RWPE2 (cell line): Measurements from ENCODE around the gene TCF23.

Experiments used
- ATAC-seq: fragments of 200-7000 bp; cut with Tn5 transposase; 3 replicates; pipeline ENCODE4 v1.9.1; 2021; ENCODE audit warnings: low read depth
- DNase-seq: peaks from one replicate; pipeline ENCODE4 v3.0.0-alpha.2; 2020; ENCODE audit warnings: low spot score
- H3K27ac ChIP-seq: fragments of 450-650 bp; 2 replicates; pipeline ENCODE4 v1.5.1; 2017; ENCODE audit warnings: mild to moderate bottlenecking; ENCODE audit not compliant: poor library complexity, severe bottlenecking
- H3K27me3 ChIP-seq: fragments of 250-450 bp; sonication (Bioruptor Pico); 2 replicates; pipeline ENCODE4 v1.5.1; 2021; ENCODE audit warnings: mild to moderate bottlenecking, moderate library complexity; ENCODE audit not compliant: insufficient read depth, poor library complexity, severe bottlenecking
- H3K36me3 ChIP-seq: fragments of 250-450 bp; sonication (Bioruptor Pico); 2 replicates; pipeline ENCODE4 v1.5.1; 2020; ENCODE audit warnings: low read depth, mild to moderate bottlenecking, moderate library complexity
- H3K4me1 ChIP-seq: fragments of 250-450 bp; sonication (Bioruptor Pico); 2 replicates; pipeline ENCODE4 v1.5.1; 2021; ENCODE audit warnings: mild to moderate bottlenecking, moderate library complexity; ENCODE audit not compliant: insufficient read depth, poor library complexity, severe bottlenecking
- H3K4me3 ChIP-seq: fragments of 250-450 bp; sonication (Bioruptor Pico); 2 replicates; pipeline ENCODE4 v1.5.1; 2021; ENCODE audit warnings: mild to moderate bottlenecking, moderate library complexity; ENCODE audit not compliant: severe bottlenecking
- H3K9me3 ChIP-seq: fragments of 250-450 bp; sonication (Bioruptor Pico); 2 replicates; pipeline ENCODE4 v1.5.1; 2021; ENCODE audit warnings: mild to moderate bottlenecking, moderate library complexity; ENCODE audit not compliant: severe bottlenecking
- TF ChIP-seq, protein P1 (sequence below): fragments of 450-650 bp; IDR thresholded peaks from one replicate; pipeline ENCODE4 v1.5.1; 2017; ENCODE audit warnings: mild to moderate bottlenecking, moderate library complexity; ENCODE audit not compliant: poor library complexity, severe bottlenecking

TCF23 gene

DNA sequence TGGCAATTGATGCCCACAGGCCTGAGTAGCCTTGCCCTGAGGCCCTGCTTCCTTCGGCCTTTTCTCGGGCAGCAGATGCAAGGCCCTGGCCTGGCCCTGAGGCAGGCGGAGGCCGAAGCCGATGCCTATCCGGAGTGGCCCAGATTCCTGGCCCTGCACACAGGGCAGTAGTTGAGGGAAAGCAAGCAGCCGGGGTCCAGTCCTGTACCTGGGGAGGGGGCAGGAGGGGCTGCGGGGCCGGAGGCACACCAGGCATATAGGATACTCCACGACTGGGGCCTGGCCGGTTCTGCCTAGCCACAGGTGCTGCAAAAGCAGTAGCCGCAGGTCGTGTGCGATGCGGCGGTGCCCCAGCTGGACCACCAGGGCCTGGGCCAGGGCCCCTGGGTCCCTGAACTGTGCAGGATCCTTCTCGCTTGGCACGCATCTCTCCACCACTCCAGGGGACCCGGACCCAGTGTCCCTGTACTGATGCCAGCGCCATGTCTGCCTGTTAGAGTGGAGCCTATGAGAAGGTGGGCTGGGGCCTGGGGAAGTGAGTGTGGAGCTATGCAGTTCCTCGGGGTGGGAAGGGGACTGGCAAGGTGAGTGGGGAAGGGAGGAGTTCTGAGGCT is 11.4 kb upstream of the TCF23 start:
- Histone ChIP-seq H3K36me3 (peaks cover 10% of the 10 kb centered on the region), H3K9me3 (no peaks in the 10 kb centered on the region), H3K27me3 (no peaks in the 10 kb centered on the region), H3K4me3 (no peak overlapping the region), H3K27ac (no peak overlapping the region), H3K4me1 (peaks cover 6% of the 10 kb centered on the region)
- ATAC-seq (no peak), DNase-seq (no peak)
- TF ChIP-seq, protein P1, sequence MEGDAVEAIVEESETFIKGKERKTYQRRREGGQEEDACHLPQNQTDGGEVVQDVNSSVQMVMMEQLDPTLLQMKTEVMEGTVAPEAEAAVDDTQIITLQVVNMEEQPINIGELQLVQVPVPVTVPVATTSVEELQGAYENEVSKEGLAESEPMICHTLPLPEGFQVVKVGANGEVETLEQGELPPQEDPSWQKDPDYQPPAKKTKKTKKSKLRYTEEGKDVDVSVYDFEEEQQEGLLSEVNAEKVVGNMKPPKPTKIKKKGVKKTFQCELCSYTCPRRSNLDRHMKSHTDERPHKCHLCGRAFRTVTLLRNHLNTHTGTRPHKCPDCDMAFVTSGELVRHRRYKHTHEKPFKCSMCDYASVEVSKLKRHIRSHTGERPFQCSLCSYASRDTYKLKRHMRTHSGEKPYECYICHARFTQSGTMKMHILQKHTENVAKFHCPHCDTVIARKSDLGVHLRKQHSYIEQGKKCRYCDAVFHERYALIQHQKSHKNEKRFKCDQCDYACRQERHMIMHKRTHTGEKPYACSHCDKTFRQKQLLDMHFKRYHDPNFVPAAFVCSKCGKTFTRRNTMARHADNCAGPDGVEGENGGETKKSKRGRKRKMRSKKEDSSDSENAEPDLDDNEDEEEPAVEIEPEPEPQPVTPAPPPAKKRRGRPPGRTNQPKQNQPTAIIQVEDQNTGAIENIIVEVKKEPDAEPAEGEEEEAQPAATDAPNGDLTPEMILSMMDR = no peak

DNA sequence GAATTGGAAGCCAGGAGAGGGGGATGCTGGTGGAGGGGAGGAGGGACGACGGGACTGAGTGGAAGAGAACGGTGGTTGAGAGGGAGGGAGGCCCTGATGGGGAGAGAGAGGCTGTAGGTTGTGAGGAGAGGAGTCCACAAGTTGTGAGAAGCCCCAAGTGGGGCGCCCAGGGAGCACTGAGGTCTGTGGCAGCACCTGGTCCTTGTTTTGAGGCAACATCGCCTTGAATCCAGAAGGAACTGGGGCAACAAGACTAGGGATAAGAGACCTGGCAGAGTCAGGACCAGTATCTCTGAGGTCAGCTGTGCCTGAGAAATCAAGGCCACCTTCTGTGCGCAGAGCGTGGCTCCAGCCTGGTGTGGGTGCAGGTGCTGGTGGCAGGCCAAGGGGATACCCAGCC is 10.7 kb upstream of the TCF23 start:
- Histone ChIP-seq H3K36me3 (peaks cover 4% of the 10 kb centered on the region), H3K9me3 (no peaks in the 10 kb centered on the region), H3K27ac (no peak overlapping the region), H3K27me3 (no peaks in the 10 kb centered on the region), H3K4me1 (peaks cover 5% of the 10 kb centered on the region), H3K4me3 (no peak overlapping the region)
- ATAC-seq (no peak), DNase-seq (no peak)
- TF ChIP-seq, protein P1 = no peak

DNA sequence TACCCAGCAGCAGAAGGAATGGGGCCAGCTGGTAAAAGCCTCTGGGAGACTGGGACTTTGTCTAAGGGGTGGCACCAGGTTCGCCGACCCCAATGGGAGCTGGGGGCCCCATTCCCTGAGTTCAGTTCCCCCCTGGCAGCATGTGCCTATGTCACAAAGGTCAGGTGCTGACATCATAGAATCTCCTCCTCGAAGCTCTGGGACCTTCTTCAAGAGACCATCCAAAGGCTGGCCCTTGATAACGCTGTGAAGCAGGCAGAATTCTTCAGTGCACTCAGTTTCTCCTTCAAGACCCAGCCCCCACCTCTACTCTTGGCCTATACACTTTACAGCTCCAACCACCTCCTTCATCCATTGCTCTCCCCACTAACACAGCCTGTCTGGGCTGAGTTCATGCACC is 9.5 kb upstream of the TCF23 start, which contains the start of gene PRR30:
Gene PRR30 (minus strand): TSS at position 101 of the 400 bp plus-strand sequence. CDS start 1,081 bp downstream, outside the sequence.
- no peaks in the 10 kb centered on the region for H3K9me3 ChIP-seq
- H3K4me1 ChIP-seq = no peaks in the 10 kb centered on the region
- no peaks in the 10 kb centered on the region for H3K27me3 ChIP-seq
- DNase-seq (no peak), ATAC-seq (no peak)
- TF ChIP-seq, protein P1 = no peak
- no peaks in the 10 kb centered on the region for H3K36me3 ChIP-seq
- H3K27ac ChIP-seq = no peak within 1 kb of the TSS
- H3K4me3 ChIP-seq = no peak within 1 kb of the TSS

DNA sequence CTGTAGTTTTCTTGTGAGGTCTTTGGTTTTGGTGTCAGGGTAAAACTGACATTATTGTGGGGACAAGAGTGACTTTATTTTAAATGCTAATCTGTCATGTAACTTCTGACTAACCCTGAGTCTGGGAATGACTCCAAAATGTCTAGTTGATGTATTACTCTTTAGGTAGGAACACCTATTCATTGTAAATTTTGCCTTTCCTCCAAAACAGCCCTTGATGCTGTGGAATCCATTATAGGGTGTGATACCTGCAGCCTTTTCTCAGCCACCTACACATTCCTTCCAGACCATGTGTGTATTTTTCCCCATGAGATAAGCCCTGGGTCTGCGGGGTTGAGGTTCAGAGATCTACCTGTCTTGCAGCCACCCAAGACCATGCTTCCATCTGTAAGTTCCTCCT is 5.5 kb upstream of the TCF23 start:
- Histone ChIP-seq H3K4me1 (no peaks in the 10 kb centered on the region), H3K9me3 (no peaks in the 10 kb centered on the region), H3K27ac (no peak overlapping the region), H3K27me3 (no peaks in the 10 kb centered on the region), H3K36me3 (no peaks in the 10 kb centered on the region), H3K4me3 (no peak overlapping the region)
- ATAC-seq = no peak
- no peak for DNase-seq
- TF ChIP-seq, protein P1 = no peak

DNA sequence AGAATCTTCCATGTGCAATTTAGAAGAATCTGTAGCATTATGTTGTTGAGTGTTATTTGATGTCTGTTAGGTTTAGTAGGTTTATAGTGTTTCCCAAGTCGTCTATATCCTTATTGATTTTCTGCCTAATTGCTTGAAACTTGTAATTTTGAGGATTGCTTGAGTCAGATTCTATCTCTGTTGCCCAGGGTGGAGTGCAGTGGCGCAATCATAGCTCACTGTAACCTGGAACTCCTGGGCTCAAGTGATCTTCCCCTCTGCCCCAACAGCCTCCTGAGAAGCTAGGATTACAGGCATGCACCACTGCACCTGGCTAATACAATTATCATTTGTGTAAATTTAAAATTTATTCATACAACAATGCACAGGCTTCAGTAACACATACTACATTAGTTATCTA is 3.1 kb upstream of the TCF23 start:
- Histone ChIP-seq H3K4me1 (no peaks in the 10 kb centered on the region), H3K4me3 (no peak overlapping the region), H3K27ac (no peak overlapping the region), H3K9me3 (no peaks in the 10 kb centered on the region), H3K27me3 (no peaks in the 10 kb centered on the region), H3K36me3 (no peaks in the 10 kb centered on the region)
- TF ChIP-seq, protein P1 = no peak
- no peak for ATAC-seq
- no peak for DNase-seq
